GM10266 (cell line): ENCODE results near the gene FFAR4.

ENCODE experiments used
- DNase-seq: peaks from one replicate; pipeline ENCODE4 v3.0.0; 2012; ENCODE audit errors: extremely low spot score
- TF ChIP-seq, protein P1 (sequence below): IDR thresholded peaks from 2 replicates; pipeline ENCODE4 v1.5.1; 2012; ENCODE audit warnings: mild to moderate bottlenecking, low read depth; ENCODE audit not compliant: control insufficient read depth, insufficient read depth; ENCODE audit errors: missing control alignments

Gene FFAR4

DNA sequence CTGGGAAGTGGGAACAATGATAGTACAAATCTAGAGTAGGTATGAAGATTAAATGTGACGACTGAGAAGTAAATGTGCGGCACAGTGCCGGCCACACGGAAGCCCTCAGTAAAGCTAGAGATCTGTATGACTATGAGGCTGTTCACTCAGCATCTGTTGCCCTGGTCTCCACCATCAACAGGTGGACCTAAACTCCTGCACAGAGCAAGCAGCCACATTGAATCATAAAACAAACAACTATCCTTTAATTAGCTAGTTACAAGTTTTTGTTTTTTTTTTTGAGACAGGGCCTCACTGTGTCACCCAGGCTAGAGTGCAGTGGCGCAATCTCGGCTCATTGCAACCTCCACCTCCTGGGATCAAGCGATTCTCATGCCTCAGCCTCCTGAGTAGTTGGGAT is 18.0 kb downstream of the FFAR4 start:
- DNase-seq, result no peak
- TF ChIP-seq, protein P1, sequence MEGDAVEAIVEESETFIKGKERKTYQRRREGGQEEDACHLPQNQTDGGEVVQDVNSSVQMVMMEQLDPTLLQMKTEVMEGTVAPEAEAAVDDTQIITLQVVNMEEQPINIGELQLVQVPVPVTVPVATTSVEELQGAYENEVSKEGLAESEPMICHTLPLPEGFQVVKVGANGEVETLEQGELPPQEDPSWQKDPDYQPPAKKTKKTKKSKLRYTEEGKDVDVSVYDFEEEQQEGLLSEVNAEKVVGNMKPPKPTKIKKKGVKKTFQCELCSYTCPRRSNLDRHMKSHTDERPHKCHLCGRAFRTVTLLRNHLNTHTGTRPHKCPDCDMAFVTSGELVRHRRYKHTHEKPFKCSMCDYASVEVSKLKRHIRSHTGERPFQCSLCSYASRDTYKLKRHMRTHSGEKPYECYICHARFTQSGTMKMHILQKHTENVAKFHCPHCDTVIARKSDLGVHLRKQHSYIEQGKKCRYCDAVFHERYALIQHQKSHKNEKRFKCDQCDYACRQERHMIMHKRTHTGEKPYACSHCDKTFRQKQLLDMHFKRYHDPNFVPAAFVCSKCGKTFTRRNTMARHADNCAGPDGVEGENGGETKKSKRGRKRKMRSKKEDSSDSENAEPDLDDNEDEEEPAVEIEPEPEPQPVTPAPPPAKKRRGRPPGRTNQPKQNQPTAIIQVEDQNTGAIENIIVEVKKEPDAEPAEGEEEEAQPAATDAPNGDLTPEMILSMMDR, result no peak

DNA sequence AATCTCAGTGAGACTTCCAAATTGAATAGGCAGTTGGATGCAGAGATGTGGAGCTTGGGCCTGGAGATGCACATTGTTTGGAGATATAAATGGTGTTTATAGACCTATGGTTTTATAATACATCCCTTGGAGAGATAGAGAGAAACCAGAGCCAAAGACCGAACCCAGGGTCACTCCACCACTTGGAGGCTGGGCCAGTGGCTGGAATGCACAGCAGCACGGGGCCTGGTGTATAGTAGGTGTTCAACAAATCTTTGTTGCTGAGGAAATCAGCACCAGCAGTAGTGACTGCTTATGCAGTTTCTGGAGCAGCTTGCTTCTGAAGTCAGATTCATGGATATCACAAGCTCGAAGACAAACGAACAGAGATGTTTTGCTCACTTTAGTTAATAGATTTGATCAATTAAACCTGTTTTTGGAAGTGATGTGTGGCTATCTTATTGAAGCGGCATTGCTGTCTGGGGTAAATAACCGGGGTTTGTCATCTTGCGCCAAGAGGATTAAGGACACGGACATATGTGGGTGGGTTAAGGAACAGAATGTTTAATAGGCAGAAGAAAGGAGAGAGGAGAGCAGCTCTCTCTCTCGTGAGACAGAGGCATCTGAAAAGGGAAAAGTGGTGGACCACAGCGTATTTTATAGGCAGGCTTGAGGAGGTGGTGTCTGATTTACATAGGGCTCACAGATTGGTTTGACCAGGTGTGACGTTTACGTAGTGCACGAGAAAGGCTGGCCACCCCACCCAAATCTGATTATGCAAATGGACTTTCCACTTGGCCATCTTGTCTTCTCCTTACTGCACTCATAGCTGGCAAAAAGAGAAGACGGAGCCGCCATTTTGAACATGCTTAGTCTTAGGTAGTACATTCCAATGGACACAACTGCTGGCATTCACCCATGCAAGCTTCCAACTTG is 23.4 kb downstream of the FFAR4 start:
- DNase-seq, result no peak
- TF ChIP-seq, protein P1, result no peak

DNA sequence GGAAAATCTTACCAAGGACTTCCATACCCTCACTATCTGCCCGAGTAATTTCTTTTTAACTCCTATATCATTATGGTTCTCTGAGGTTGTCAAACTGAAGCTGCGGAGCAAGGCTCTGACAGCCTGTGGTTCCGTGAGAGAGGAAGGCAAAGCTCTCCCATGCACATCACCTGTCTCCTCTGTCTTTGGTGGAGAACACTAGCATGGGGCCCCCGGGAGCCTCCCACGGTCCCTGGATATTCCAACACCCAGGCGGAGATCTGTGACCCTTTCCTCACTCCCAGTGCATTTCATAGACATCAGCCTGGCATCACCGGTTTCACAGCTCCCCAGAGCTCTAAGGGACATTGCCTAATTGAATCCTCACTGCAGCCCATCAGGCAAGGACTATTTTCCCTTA is 24.2 kb downstream of the FFAR4 start:
- DNase-seq, result no peak
- TF ChIP-seq, protein P1, result no peak

DNA sequence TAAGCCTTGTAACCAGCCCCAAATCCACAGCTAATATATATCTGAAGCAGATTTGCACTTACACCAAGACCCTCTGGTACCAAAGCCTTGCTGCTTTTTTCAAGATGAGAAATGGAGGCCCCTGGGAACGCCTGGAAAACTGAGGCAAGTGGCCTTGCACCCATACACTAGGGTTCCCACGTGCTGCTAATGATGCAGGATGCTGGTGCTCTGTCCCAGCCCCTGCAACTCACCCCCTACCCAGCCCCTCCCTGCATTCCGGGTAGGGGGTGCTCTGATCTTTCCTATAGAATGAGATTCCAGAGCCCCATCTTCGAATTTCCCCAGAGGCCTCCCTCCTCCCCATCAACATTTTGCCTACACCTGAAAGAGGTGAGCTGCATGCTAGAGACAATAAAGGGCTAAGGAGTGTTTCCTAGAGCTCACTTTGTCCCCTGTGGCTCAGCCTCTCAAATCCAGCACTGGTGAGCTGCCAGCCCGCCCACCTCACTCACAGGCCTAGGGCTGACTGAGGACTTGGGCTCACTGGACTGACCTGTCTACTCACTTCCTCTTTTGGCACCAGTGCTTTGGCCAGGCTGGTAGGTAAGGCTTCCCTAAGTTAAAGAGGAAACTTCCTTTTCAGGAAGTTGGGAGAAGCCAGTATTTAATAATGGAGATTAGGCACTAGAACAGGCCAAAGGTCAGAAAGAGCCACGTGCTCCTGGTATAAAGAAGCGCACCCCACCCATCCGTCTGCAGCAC is 24.8 kb downstream of the FFAR4 start:
- TF ChIP-seq, protein P1, result no peak
- no peak for DNase-seq

DNA sequence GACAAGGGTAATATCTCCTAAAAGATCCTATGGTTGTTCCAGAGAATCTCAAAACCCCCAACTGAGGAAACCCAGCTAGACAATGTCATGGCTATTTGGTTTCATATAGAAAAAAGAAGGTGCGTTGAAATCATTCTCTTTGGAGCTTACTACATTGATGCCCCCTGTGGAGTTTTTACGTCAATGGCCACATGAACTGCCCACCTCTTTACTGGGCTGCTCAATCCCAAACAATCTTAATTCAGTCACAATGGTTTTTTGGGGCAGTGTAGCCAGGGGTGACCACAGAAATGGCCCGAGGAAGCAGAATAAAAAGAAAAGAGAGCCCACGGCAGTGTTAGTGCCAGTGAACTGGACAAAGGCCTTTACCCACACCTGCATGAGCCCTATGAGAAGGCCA is 26.8 kb downstream of the FFAR4 start:
- TF ChIP-seq, protein P1, result no peak
- no peak for DNase-seq

DNA sequence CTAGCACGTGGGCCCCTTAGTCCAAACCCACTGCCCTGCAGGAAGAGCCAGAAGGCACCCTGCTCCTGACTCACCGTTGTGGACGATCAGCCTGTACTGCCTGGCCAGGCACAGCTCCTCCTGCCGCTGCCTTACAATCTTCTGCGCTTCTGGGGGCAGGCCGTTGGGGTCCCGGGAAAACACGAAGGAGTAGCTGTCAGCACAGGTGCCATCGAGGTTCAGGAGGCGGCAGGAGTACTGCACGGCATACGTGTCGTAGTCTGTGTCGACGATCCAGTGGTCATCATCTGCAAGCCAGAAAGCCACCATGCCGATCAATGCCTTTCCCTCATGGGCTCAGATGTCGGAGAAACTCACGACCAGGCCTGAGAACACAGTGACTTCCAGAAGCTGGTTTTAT is 27.3 kb downstream of the FFAR4 start:
- TF ChIP-seq, protein P1, result no peak
- DNase-seq, result no peak

DNA sequence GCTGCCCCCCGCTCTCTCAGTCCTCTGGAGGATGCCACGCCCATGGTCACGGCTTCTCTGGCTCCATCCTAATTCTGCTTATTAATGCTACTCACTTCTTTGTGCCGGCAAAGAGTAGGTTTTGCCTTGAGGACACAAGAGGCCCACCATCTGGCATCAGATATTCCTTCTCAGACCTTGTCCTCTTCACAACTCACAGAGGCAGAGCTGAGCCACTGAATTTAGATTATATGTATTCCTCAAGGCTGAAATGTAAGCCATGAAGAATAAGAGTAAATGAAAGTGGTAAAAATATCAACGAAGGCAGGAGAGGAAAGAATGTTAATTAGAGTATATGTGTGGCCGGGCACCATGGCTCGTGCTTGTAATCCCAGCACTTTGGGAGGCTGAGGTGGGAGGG is 28.1 kb downstream of the FFAR4 start:
- DNase-seq, result no peak
- TF ChIP-seq, protein P1, result no peak
